Measurements from ENCODE around the gene ZSCAN9. TPM values are rescaled to one million over a fixed set of nuclear protein-coding genes. Genes with fewer than 3 reads are reported as not detected.

ZSCAN9 gene
- 1 to 10 TPM; 4.7 to 5.4 (median 4.7) TPM for polyA plus RNA-seq

DNA sequence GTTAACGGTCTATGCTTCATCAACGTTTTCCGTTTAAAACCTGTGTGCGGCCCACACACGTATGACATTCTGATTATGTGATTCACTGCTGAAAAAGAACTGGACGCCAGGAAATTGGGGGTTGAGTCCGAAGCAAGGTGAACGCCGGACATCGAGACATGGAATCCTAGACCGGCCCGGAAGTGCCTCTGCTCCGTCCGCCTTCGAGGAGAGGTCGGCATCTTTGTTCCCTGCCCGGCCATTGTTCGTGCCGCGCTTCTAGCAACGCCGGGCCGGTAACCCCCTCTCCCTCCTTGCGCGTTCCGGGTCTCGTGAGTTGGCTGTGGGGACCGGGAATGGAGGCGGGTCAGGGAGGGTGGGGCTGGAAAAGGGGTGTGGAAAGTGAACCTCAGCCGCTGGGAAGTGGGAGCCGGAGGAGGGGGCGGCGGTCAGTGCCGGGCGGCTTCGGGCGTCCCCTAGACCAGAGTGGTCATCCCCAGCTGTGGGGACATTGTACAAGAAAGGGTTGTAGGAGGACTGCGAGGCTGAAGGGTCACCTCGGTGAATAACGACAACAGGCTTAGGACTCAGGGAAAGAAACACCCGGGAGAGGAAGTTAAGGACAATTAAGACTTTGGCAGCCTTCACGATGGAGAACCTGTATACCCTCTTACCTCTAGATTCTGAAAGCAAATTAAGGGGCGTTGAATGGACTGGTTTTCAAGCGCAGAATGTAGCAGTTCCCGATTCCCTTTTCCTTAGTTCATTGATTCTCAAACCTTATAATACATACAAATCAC lies at the start of gene ZSCAN9:
Gene ZSCAN9 (plus strand): TSS at position 220 of the 779 bp plus-strand sequence. CDS start 1,810 bp downstream, outside the sequence.
- 0 to 1% (median 1%) methylated on average over 45 of the region's 45 CpGs for WGBS, 3 donors
- H3K27ac ChIP-seq (ENCODE audit: low read depth, low read length): no peak within 1 kb of the TSS

DNA sequence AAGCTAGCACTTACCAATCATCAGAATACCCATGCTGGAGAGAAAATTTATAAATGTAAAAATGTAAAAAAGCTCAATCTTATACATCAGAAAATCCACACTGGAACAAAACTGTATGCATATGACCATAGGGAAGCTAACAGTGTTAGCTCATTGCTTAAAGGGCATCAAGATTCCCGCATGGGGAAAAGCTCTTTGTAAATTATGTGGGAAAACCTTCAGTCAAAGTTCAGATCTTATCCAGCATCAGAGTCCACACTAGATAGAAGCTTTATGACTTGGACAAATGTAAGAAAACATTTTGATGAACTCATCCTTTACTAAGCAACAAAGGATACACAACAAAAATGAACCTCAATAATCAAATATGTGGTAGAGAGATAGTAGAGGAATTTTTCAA lies 48.7 kb upstream of the ZSCAN9 start:
- no peak overlapping the region for H3K27ac ChIP-seq (ENCODE audit: low read depth, low read length)
- 88 to 97% (median 92%) methylated on average over 1 of the region's 1 CpG for WGBS, 3 donors

GRCh38 chr6:28182255-28182654 lies 42.8 kb upstream of the ZSCAN9 start:
- no peak overlapping the region for H3K27ac ChIP-seq (ENCODE audit: low read depth, low read length)
- WGBS, 3 donors: 54 to 74% (median 66%) methylated on average over 1 of the region's 1 CpG

GRCh38 chr6:28188111-28188979 lies 36.7 kb upstream of the ZSCAN9 start:
- 71 to 82% (median 80%) methylated on average over 6 of the region's 6 CpGs for WGBS, 3 donors
- no peak overlapping the region for H3K27ac ChIP-seq (ENCODE audit: low read depth, low read length)

DNA sequence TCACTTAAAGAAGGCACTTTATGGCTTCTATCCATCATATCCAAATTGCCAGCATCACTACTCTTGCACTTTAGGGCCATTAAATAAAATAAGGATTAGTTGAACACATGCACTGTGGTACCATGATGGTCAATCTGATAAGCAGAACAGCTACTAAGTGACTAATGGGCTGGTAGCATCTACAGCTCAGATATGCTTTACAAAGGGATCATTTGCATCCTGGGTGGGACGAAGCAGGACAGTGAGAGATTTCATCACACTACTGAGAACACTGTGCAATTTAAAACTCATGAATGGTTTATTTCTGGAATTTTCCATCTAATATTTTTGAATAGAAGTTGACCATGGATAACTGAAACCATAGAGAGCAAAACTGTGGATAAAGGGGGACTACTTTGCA lies 25.1 kb upstream of the ZSCAN9 start:
- no peak overlapping the region for H3K27ac ChIP-seq (ENCODE audit: low read depth, low read length)
- WGBS, 3 donors: 60 to 70% (median 69%) methylated on average over 1 of the region's 1 CpG

DNA sequence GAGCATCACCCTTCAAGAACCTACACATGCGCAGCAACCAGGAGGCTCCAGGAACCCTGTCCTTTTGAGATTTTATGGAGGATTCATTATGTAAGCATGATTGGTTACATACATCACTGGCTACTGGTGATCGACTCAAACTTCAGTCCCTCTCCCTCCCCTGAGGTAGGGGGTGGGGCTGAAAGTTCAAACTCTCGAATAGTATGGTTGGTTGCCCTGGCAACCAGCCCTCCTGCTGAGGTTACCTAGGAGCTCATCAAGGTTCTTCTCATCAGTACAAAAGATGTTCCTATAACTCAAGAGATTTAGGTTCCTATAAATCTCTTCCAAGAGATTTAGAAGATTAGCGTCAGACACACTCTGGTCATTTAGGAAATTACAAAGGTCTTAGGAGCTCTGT lies 21.9 kb upstream of the ZSCAN9 start:
- no peak overlapping the region for H3K27ac ChIP-seq (ENCODE audit: low read depth, low read length)
- 25 to 40% (median 35%) methylated on average over 4 of the region's 4 CpGs for WGBS, 3 donors

GRCh38 chr6:28205879-28206278 lies 19.2 kb upstream of the ZSCAN9 start:
- H3K27ac ChIP-seq (ENCODE audit: low read depth, low read length): no peak overlapping the region
- 43 to 50% (median 44%) methylated on average over 1 of the region's 1 CpG for WGBS, 3 donors

- no peak overlapping the region for H3K27ac ChIP-seq (ENCODE audit: low read depth, low read length)
- WGBS, 3 donors: 24 to 47% (median 38%) methylated on average over 3 of the region's 3 CpGs
Measured at GRCh38 chr6:28206527-28206926, 18.5 kb upstream of the ZSCAN9 start.

- no peak overlapping the region for H3K27ac ChIP-seq (ENCODE audit: low read depth, low read length)
- 7 to 11% (median 10%) methylated on average over 15 of the region's 15 CpGs for WGBS, 3 donors
Measured at GRCh38 chr6:28206928-28207509, 18.1 kb upstream of the ZSCAN9 start.

DNA sequence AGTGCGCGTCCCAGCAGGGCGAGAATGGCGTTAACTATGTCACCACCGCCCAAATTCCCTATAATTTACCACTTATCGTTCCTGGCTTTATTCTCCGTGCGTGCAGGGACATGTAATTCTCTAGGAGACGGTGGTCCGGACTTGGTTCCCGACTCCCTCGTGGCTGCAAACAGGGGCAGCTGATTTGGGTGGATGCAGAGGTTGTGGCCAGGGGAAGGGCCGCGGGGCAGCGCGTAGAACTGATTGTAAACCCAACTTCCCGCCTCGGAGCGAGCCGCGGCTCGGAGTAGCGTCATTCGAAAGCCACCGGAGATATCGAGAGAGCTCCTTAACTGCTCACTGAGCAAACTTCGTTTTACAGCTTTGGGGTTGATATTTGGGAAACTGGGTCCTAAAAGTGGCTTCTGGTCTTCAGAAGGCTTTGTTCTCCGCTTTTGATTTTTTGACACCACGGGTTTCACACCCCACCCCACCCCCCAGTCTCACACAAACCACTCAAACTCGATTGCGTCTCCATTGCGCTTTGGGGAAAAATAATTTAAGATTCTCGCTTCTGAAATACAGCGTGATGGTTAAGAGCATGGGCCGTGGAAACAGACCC lies 17.5 kb upstream of the ZSCAN9 start:
- H3K27ac ChIP-seq (ENCODE audit: low read depth, low read length): no peak overlapping the region
- WGBS, 3 donors: 2 to 3% (median 2%) methylated on average over 35 of the region's 35 CpGs

DNA sequence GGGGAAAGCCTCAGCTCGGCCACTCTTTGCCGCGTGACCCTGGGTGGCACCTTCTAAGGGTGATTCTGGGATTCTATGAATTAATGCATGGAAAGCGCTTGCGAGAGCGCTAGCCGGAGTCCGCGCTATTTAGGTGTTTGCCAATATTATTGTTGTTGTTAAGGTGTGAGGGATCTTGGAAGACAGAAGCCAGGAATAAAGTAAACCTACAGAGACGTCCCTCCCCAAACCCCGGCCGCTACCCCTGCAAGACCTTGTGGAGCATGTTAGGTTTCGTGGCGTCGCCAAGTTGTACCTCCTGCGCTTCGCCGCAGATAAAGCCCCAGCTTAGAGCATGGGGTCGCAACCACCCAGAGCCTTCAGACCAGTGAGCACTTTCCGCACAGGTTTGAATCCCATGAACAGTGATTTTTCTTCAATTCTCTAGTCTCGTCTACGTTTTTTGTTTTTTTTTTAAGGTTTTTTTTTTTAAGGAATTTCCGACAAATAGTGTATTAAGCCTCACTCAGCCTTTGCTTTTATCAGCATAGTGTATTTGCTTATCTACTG lies 16.9 kb upstream of the ZSCAN9 start:
- H3K27ac ChIP-seq (ENCODE audit: low read depth, low read length): no peak overlapping the region
- WGBS, 3 donors: 7 to 10% (median 8%) methylated on average over 23 of the region's 23 CpGs

DNA sequence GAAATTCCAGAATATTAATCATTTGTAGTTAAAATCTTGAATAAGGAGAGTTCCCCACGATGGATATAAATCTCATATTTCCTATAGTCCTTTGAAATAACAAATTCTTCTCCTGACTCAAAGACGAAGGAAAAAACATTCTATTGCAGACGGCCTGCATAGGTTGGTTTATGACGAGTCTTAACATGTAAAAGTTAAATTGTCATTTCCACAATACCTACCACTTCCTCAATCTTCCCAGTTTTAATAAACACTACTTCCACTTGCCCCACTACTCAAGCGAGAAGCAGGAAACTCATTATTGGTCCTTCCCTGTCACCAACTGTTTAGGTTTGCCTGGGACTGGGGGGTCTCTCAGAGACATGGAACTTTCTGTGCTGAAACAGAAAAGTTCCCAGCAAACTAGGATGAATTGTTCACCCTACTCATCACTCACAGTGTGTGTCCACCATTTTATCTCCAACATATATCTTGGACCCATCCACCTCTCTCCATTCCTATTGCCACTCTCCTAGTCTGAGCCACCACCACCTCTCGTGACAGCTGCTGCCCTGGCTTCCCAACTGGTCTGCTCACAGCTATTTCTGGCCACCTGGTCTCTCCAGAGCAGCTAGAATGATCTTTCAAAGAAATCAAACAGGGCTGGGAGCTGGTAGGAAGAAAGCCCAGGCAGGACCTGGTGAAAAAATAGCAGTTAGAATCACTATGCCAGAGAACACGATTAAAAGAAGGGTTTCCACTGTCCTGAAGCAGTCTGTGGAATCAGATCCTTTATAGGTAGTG lies 15.1 kb upstream of the ZSCAN9 start:
- no peak overlapping the region for H3K27ac ChIP-seq (ENCODE audit: low read depth, low read length)
- WGBS, 3 donors: 36 to 55% (median 44%) methylated on average over 7 of the region's 7 CpGs

- 7 to 16% (median 7%) methylated on average over 16 of the region's 16 CpGs for WGBS, 3 donors
- no peak overlapping the region for H3K27ac ChIP-seq (ENCODE audit: low read depth, low read length)
Measured at GRCh38 chr6:28211840-28212509, 13.1 kb upstream of the ZSCAN9 start.

- no peak overlapping the region for H3K27ac ChIP-seq (ENCODE audit: low read depth, low read length)
- 2% methylated on average over 21 of the region's 21 CpGs for WGBS, 3 donors
Measured at GRCh38 chr6:28212510-28213212, 12.4 kb upstream of the ZSCAN9 start.

DNA sequence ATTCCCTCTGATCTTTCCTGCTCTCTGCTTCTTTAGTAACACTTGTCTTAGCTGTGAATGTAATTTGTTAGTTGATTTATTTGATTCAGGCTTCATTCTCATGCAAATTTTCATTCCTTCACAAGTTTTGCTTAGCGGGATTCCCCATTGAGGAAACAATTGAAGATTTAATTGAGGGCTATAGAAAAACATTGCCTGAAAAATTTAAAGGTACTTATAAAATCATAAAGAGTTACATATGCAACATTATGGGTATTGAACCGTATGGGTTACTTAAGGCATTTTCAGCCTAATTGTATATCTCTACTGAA lies 11.9 kb upstream of the ZSCAN9 start:
- 19 to 28% (median 22%) methylated on average over 2 of the region's 2 CpGs for WGBS, 3 donors
- H3K27ac ChIP-seq (ENCODE audit: low read depth, low read length): no peak overlapping the region

DNA sequence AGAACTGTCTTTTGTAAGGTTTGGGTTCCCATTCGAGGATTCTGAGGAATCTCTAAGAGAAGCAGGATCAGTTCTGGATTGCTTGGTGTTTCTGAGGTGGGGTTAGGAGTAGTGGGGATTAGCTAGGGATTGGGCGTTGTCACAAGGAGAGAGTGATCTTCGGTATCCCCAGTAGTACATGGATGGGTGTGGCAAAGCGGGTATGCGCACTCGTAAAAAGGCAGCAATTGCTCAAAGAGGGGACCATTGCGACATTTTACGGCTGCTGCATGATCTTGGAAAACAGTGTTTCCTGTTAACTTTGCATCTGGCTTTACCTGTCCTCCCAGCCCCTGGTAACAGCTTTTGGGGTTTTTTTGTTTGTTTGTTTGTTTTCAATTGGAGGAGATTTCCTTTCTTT lies 9.7 kb upstream of the ZSCAN9 start:
- WGBS, 3 donors: 23 to 43% (median 31%) methylated on average over 8 of the region's 8 CpGs
- no peak overlapping the region for H3K27ac ChIP-seq (ENCODE audit: low read depth, low read length)

DNA sequence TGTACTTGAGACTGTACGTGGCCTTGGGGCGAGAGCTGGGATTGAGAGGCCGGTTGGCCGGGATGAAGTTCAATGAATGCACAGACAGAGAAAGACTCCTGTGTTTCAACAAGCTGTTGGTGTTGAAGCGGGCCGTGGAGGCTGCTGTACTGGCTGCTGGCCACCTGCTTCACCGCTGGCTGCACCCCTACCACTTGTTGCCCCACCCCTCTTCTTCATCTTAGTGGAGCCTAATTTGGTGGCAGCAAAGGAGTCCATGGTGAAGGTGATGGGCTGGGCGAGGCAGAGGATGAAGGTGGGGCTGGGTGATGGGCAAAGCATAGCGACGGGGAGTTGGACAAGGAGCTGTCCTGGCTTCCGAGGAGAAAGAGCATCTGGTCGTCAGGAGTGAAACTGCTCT lies 7.2 kb upstream of the ZSCAN9 start:
- H3K27ac ChIP-seq (ENCODE audit: low read depth, low read length): no peak overlapping the region
- WGBS, 3 donors: 89 to 98% (median 95%) methylated on average over 12 of the region's 12 CpGs

All from adipose tissue (tissue), 3 donors.